H1 (cell line): ENCODE measurements around the gene PGAM2. TPM values are rescaled to one million over a fixed set of nuclear protein-coding genes. Genes with fewer than 3 reads are reported as not detected.

Source experiments
- CTCF ChIA-PET: fragments of 300-600 bp; sonication (Branson Sonifier 250); formaldehyde crosslinking; loops from one replicate; lab custom pipeline; 2021; ENCODE audit not compliant: partially characterized antibody; lab: Charles Lee
- POLR2A ChIA-PET: fragments of 300-600 bp; sonication (Branson Sonifier 250); formaldehyde crosslinking; loops from one replicate; lab custom pipeline; 2021; ENCODE audit warnings: inconsistent platforms; ENCODE audit not compliant: partially characterized antibody; lab: Charles Lee
- DNase-seq, 2 experiments: peaks; one replicate each; pipeline versions ENCODE4 v3.0.0 to v3.0.0-alpha.2; 2010 to 2022; ENCODE audit warnings: low spot score in 2 of 2, low read depth in 1 of 2, mixed read lengths in 1 of 2
- FAIRE-seq: peaks from 2 replicates; lab custom pipeline; 2011; peaks lifted over from hg19 to GRCh38; lab: Jason Lieb, UNC
- H2AFZ ChIP-seq: 2 replicates; pipeline ENCODE4 v1.8.1; 2012; ENCODE audit warnings: low read length, inconsistent platforms
- H2AK5ac ChIP-seq: 2 replicates; pipeline ENCODE4 v1.6.1; 2013; ENCODE audit warnings: low read depth, low read length
- H2BK120ac ChIP-seq: replicated peaks from 2 replicates; pipeline ENCODE3; 2013; ENCODE audit warnings: low read depth, low read length, inconsistent platforms
- H2BK12ac ChIP-seq: 2 replicates; pipeline ENCODE4 v1.6.1; 2013; ENCODE audit warnings: low read depth, low read length
- H2BK15ac ChIP-seq: 2 replicates; pipeline ENCODE4 v1.6.1; 2013; ENCODE audit warnings: low read length
- H2BK20ac ChIP-seq: 2 replicates; pipeline ENCODE4 v1.6.1; 2013; ENCODE audit warnings: low read length
- H2BK5ac ChIP-seq: 2 replicates; pipeline ENCODE4 v1.6.1; 2013; ENCODE audit warnings: low read depth, low read length
- H3K14ac ChIP-seq: 2 replicates; pipeline ENCODE4 v1.6.1; 2013; ENCODE audit warnings: inconsistent platforms; ENCODE audit not compliant: insufficient read length
- H3K18ac ChIP-seq: 2 replicates; pipeline ENCODE4 v1.6.1; 2013; ENCODE audit warnings: low read length; ENCODE audit errors: extremely low read depth
- H3K23ac ChIP-seq: 2 replicates; pipeline ENCODE4 v1.6.1; 2013; ENCODE audit warnings: inconsistent platforms; ENCODE audit not compliant: insufficient read length
- H3K23me2 ChIP-seq: 2 replicates; pipeline ENCODE4 v1.6.1; 2013; ENCODE audit warnings: low read depth, low read length
- H3K27ac ChIP-seq: 2 replicates; pipeline ENCODE4 v1.6.1; 2011; ENCODE audit warnings: low read depth, low read length, inconsistent platforms
- H3K27me3 ChIP-seq, 4 experiments: replicated peaks in 1 of 4; 1 replicate in 1 of 4; 2 replicates in 3 of 4; pipeline versions ENCODE4 v1.6.1 to v1.8.1; 2011 to 2013; ENCODE audit warnings: low read length in 3 of 4, mild to moderate bottlenecking in 3 of 4, inconsistent platforms in 2 of 4, mixed read lengths in 2 of 4, moderate library complexity in 1 of 4; ENCODE audit not compliant: control insufficient read depth in 3 of 4, insufficient read depth in 3 of 4; ENCODE audit errors: extremely low read depth in 1 of 4
- H3K36me3 ChIP-seq, 4 experiments: 2 replicates each; pipeline versions ENCODE4 v1.6.1 to v1.8.1; 2011 to 2013; ENCODE audit warnings: mild to moderate bottlenecking in 4 of 4, low read length in 3 of 4, moderate library complexity in 2 of 4, control low read depth in 1 of 4, inconsistent platforms in 1 of 4; ENCODE audit not compliant: insufficient read depth in 4 of 4, control insufficient read depth in 2 of 4
- H3K4ac ChIP-seq: replicated peaks from 2 replicates; pipeline ENCODE3; 2013; ENCODE audit warnings: low read length, low read depth, mixed read lengths, inconsistent platforms; ENCODE audit not compliant: insufficient read length
- H3K4me1 ChIP-seq, 4 experiments: replicated peaks in 1 of 4; 1 replicate in 1 of 4; 2 replicates in 3 of 4; pipeline versions ENCODE4 v1.6.1 to v1.8.1; 2011 to 2013; ENCODE audit warnings: low read length in 3 of 4, inconsistent platforms in 2 of 4, mixed read lengths in 1 of 4; ENCODE audit not compliant: insufficient read depth in 4 of 4, control insufficient read depth in 3 of 4
- H3K4me2 ChIP-seq, 2 experiments: 2 replicates each; pipeline versions ENCODE4 v1.6.1 to v1.8.1; 2011 to 2013; ENCODE audit warnings: low read depth in 2 of 2, low read length in 2 of 2, control low read depth in 1 of 2, inconsistent platforms in 1 of 2, mild to moderate bottlenecking in 1 of 2; ENCODE audit not compliant: insufficient read depth in 1 of 2
- H3K4me3 ChIP-seq, 4 experiments: fragments of 200-600, 300-600 bp in 1 of 4; sonication (generic), shearing (Covaris generic), sonication (Bioruptor Twin) in 1 of 4; 2 replicates each; pipeline versions ENCODE4 v1.5.1 to v1.8.1; 2011 to 2016; ENCODE audit warnings: low read length in 4 of 4, low read depth in 3 of 4, control low read depth in 2 of 4, inconsistent platforms in 2 of 4, mild to moderate bottlenecking in 2 of 4, mixed read lengths in 1 of 4, moderate library complexity in 1 of 4; ENCODE audit not compliant: insufficient read depth in 2 of 4; ENCODE audit errors: extremely low read depth in 1 of 4
- H3K56ac ChIP-seq: replicated peaks from 2 replicates; pipeline ENCODE3; 2013; ENCODE audit warnings: low read depth, mild to moderate bottlenecking, mixed read lengths, low read length, inconsistent platforms; ENCODE audit not compliant: insufficient read length
- H3K79me1 ChIP-seq: 2 replicates; pipeline ENCODE4 v1.6.1; 2013; ENCODE audit warnings: low read depth, low read length, control low read depth
- H3K79me2 ChIP-seq, 2 experiments: 2 replicates each; pipeline versions ENCODE4 v1.6.1 to v1.8.1; 2012 to 2013; ENCODE audit warnings: low read length in 2 of 2, mild to moderate bottlenecking in 2 of 2, inconsistent platforms in 1 of 2; ENCODE audit not compliant: insufficient read depth in 2 of 2, control insufficient read depth in 1 of 2
- H3K9ac ChIP-seq, 4 experiments: replicated peaks in 1 of 4; 1 replicate in 1 of 4; 2 replicates in 3 of 4; pipeline versions ENCODE4 v1.6.1 to v1.8.1; 2011 to 2013; ENCODE audit warnings: low read depth in 3 of 4, low read length in 3 of 4, control low read depth in 2 of 4, mild to moderate bottlenecking in 2 of 4, moderate library complexity in 2 of 4, inconsistent platforms in 1 of 4; ENCODE audit errors: extremely low read depth in 1 of 4
- H3K9me3 ChIP-seq, 2 experiments: 2 replicates each; pipeline versions ENCODE4 v1.6.1 to v1.8.1; 2012 to 2013; ENCODE audit warnings: mild to moderate bottlenecking in 2 of 2, moderate library complexity in 2 of 2, control low read depth in 1 of 2, inconsistent platforms in 1 of 2, low read depth in 1 of 2, low read length in 1 of 2, mixed read lengths in 1 of 2; ENCODE audit not compliant: insufficient read depth in 2 of 2
- H4K20me1 ChIP-seq, 2 experiments: replicated peaks in 1 of 2; 2 replicates each; pipeline versions ENCODE3 to v1.8.1; 2011 to 2013; ENCODE audit warnings: inconsistent platforms in 2 of 2, low read length in 2 of 2, mild to moderate bottlenecking in 1 of 2; ENCODE audit not compliant: insufficient read depth in 2 of 2, control insufficient read depth in 1 of 2
- H4K5ac ChIP-seq: 2 replicates; pipeline ENCODE4 v1.6.1; 2013; ENCODE audit warnings: low read length, low read depth, mixed read lengths, inconsistent platforms; ENCODE audit not compliant: insufficient read length
- H4K8ac ChIP-seq: 2 replicates; pipeline ENCODE4 v1.8.0; 2013; ENCODE audit warnings: mild to moderate bottlenecking, moderate library complexity, low read length, inconsistent platforms; ENCODE audit not compliant: insufficient read depth; ENCODE audit errors: extremely low read depth
- H4K91ac ChIP-seq: replicated peaks from 2 replicates; pipeline ENCODE3; 2013; ENCODE audit warnings: low read length, mixed read lengths, inconsistent platforms; ENCODE audit not compliant: insufficient read length
- ATF3 ChIP-seq: IDR thresholded peaks from 2 replicates; pipeline ENCODE4 v1.6.1; 2011; ENCODE audit warnings: low read depth, mild to moderate bottlenecking, low read length; ENCODE audit not compliant: insufficient read depth
- CBX5 ChIP-seq: fragments of 300-800, 300-1000 bp; sonication (generic); IDR thresholded peaks from 2 replicates; pipeline ENCODE4 v1.7.1; 2016; ENCODE audit warnings: antibody characterized with exemption, low read length, low read depth
- E2F6 ChIP-seq: IDR thresholded peaks from 2 replicates; pipeline ENCODE4 v1.6.1; 2012; ENCODE audit warnings: inconsistent platforms
- EZH2 ChIP-seq: fragments of 200-600 bp; sonication (generic); IDR thresholded peaks from 2 replicates; pipeline ENCODE4 v1.7.1; 2012; ENCODE audit warnings: low read depth, mild to moderate bottlenecking, moderate library complexity, low read length, inconsistent platforms; ENCODE audit not compliant: severe bottlenecking
- KDM4A ChIP-seq: IDR thresholded peaks from one replicate; pipeline ENCODE4 v1.7.1; 2012; ENCODE audit warnings: low read depth, mild to moderate bottlenecking, moderate library complexity, low read length, inconsistent platforms; ENCODE audit not compliant: severe bottlenecking
- MAFK ChIP-seq: IDR thresholded peaks from 2 replicates; pipeline ENCODE4 v1.6.1; 2012; ENCODE audit warnings: low read depth, mild to moderate bottlenecking, improper control_type of control experiment, low read length
- MAX ChIP-seq: IDR thresholded peaks from 2 replicates; pipeline ENCODE4 v1.6.1; 2012; ENCODE audit warnings: inconsistent platforms
- SAP30 ChIP-seq: fragments of 300-600 bp; sonication (generic); IDR thresholded peaks from 2 replicates; pipeline ENCODE4 v1.7.1; 2012; ENCODE audit warnings: low read length, moderate library complexity, mild to moderate bottlenecking, inconsistent platforms; ENCODE audit not compliant: insufficient read depth, insufficient replicate concordance
- SIRT6 ChIP-seq: IDR thresholded peaks from one replicate; pipeline ENCODE4 v1.7.1; 2012; ENCODE audit warnings: low read length, inconsistent platforms
- TCF12 ChIP-seq: IDR thresholded peaks from 2 replicates; pipeline ENCODE4 v1.6.1; 2011; ENCODE audit warnings: low read depth, mild to moderate bottlenecking, low read length
- USF2 ChIP-seq: IDR thresholded peaks from 2 replicates; pipeline ENCODE4 v1.6.1; 2011; ENCODE audit warnings: low read length, improper control_type of control experiment
- WGBS, 2 experiments: shearing (Covaris generic) in 1 of 2; methylation state at CpG; one replicate each; pipeline versions ENCODE4 v1.1.6 to v1.1.7; 2013 to 2015; ENCODE audit warnings: low lambda C conversion rate in 2 of 2, mixed read lengths in 2 of 2, inconsistent platforms in 1 of 2, low coverage in 1 of 2, missing lambda C conversion rate in 1 of 2; ENCODE audit not compliant: insufficient replicate concordance in 2 of 2, insufficient coverage in 1 of 2, insufficient read length in 1 of 2; ENCODE audit errors: extremely low coverage in 1 of 2, missing lambda C conversion rate in 1 of 2; 5-methylcytosine and 5-hydroxymethylcytosine counted together
- polyA plus RNA-seq, 7 experiments: library from polyadenylated mRNA; depleted of rRNA in 3 of 7; stranded (reverse) in 5 of 7; unstranded in 2 of 7; fragments of >200 nt in 5 of 7; fragments of 200-250 nt in 2 of 7; gene quantifications; 1 replicate in 5 of 7; 2 replicates in 1 of 7; 4 replicates in 1 of 7; pipeline versions ENCODE4 v1.2.1 to v1.2.3, GENCODE V29; 2011 to 2013; ENCODE audit warnings: missing spikeins in 2 of 7, mixed read lengths in 2 of 7
- total RNA-seq: library from RNA; stranded (reverse); fragmentation: NEBNext Ultra II Directional; extraction: Animal tissue kit (Norgen Biotek cat#: 25700); gene quantifications from 2 replicates; pipeline ENCODE4 v1.2.1, GENCODE V29; 2021

The PGAM2 gene
- total and polyA plus RNA-seq, 2 of the 8 experiments (the other 6 are each of a cell fraction or from before 2014, with no cell fraction given), result 2.1 to 2.9 TPM

- Histone ChIP-seq H2AK5ac (no peak overlapping the region), H3K4me2 (no peak overlapping the region), H4K91ac (no peak overlapping the region), H3K4ac (no peak overlapping the region), H3K18ac (no peak overlapping the region), H2BK12ac (no peak overlapping the region), H3K9me3 (no peaks in the 10 kb centered on the region), H2BK5ac (no peak overlapping the region), H3K79me1 (no peaks in the 10 kb centered on the region), H3K4me1 (no peaks in the 10 kb centered on the region), H3K9ac (no peak overlapping the region), H4K20me1 (peaks cover 0 to 8% of the 10 kb centered on the region in 2 experiments), H2BK15ac (no peak overlapping the region), H2BK20ac (no peak overlapping the region), H3K36me3 (peaks cover 12 to 20% (median 15%) of the 10 kb centered on the region in 4 experiments), H4K8ac (no peak overlapping the region), H4K5ac (no peak overlapping the region), H3K27ac (no peak overlapping the region), H3K56ac (no peak overlapping the region), H3K79me2 (no peaks in the 10 kb centered on the region), H3K27me3 (no peaks in the 10 kb centered on the region; a peak in 1 of 7 replicates), H3K23ac (no peak overlapping the region), H3K4me3 (no peak overlapping the region), H3K14ac (no peak overlapping the region), H2BK120ac (no peak overlapping the region), H2AFZ (no peak overlapping the region), H3K23me2 (peaks cover 4% of the 10 kb centered on the region; the same call in 1 of the 2 replicates)
- FAIRE-seq (no peak), DNase-seq (no peak)
- ChIA-PET POLR2A (interaction anchor here (1.0 to 5.5 kb wide), 2 partner anchors 8 to 13 kb away, joined by 3 to 48 read pairs; partner anchors contain the start of gene PGAM2), CTCF (interaction anchor here (0.9 to 1.0 kb wide), 2 partner anchors 15 to 118 kb away, joined by 3 to 4 read pairs; no protein-coding TSS in a partner anchor)
- WGBS, 2 experiments, result 86% methylated on average over 8 of the region's 8 CpGs; no CpG with 5 or more reads in 1 of the 2 experiments
- TF ChIP-seq SIRT6 (no peak), EZH2 (no peak), E2F6 (no peak), USF2 (no peak), SAP30 (no peak), TCF12 (no peak), KDM4A (no peak), MAFK (no peak), ATF3 (no peak), CBX5 (no peak), MAX (no peak)
These were observed 13.2 kb upstream of the PGAM2 start for GRCh38 chr7:44078521-44078920.
